ENCODE results near the gene IGSF8.

Gene IGSF8

GRCh38 chr1:160133990-160134770 lies 35.8 kb upstream of the IGSF8 start:
- TF ChIP-seq CTCF (IDR thresholded peaks at IDR 0.05): no peak
- no peaks in the 10 kb centered on the region for H3K9me3 Mint-ChIP-seq
- no peak for DNase-seq
- no peak overlapping the region for H3K27ac Mint-ChIP-seq
- no peak overlapping the region for H3K4me3 Mint-ChIP-seq
- H3K27me3 Mint-ChIP-seq (ENCODE audit: low read depth, poor library complexity): peaks cover 10% of the 10 kb centered on the region
- H3K36me3 Mint-ChIP-seq (ENCODE audit: low read depth): peaks cover 37% of the 10 kb centered on the region
- H3K4me1 Mint-ChIP-seq: peaks cover 11% of the 10 kb centered on the region

GRCh38 chr1:160131803-160132565 lies 33.6 kb upstream of the IGSF8 start:
- H3K4me1 Mint-ChIP-seq: peaks cover 12% of the 10 kb centered on the region
- peaks cover 6% of the 10 kb centered on the region for H3K27me3 Mint-ChIP-seq (ENCODE audit: low read depth, poor library complexity)
- H3K4me3 Mint-ChIP-seq: no peak overlapping the region
- no peak overlapping the region for H3K27ac Mint-ChIP-seq
- no peaks in the 10 kb centered on the region for H3K9me3 Mint-ChIP-seq
- H3K36me3 Mint-ChIP-seq (ENCODE audit: low read depth): peaks cover 44% of the 10 kb centered on the region
- no peak for DNase-seq
- TF ChIP-seq CTCF (IDR thresholded peaks at IDR 0.05): no peak

- H3K4me3 Mint-ChIP-seq: no peak overlapping the region
Measured at GRCh38 chr1:160130939-160131338, 32.5 kb upstream of the IGSF8 start.

GRCh38 chr1:160130486-160130885 lies 32.1 kb upstream of the IGSF8 start:
- H3K27ac Mint-ChIP-seq: peak overlapping the region; percentile 12
- no peak overlapping the region for H3K4me3 Mint-ChIP-seq
- no peak for DNase-seq
- H3K4me1 Mint-ChIP-seq: peaks cover 12% of the 10 kb centered on the region
- H3K27me3 Mint-ChIP-seq (ENCODE audit: low read depth, poor library complexity): peaks cover 6% of the 10 kb centered on the region
- no peaks in the 10 kb centered on the region for H3K9me3 Mint-ChIP-seq
- no peak for TF ChIP-seq CTCF (IDR thresholded peaks at IDR 0.05)
- peaks cover 38% of the 10 kb centered on the region for H3K36me3 Mint-ChIP-seq (ENCODE audit: low read depth)

More at GRCh38 chr1:160130939-160131338, 32.5 kb upstream of the IGSF8 start:
- no peak for TF ChIP-seq CTCF (IDR thresholded peaks at IDR 0.05)
- H3K4me1 Mint-ChIP-seq: peaks cover 12% of the 10 kb centered on the region
- peak overlapping the region; percentile 12 for H3K27ac Mint-ChIP-seq
- no peak for DNase-seq
- H3K27me3 Mint-ChIP-seq (ENCODE audit: low read depth, poor library complexity): peaks cover 6% of the 10 kb centered on the region
- H3K9me3 Mint-ChIP-seq: no peaks in the 10 kb centered on the region
- H3K36me3 Mint-ChIP-seq (ENCODE audit: low read depth): peaks cover 38% of the 10 kb centered on the region

- Mint-ChIP-seq H3K4me1 (peaks cover 12% of the 10 kb centered on the region), H3K9me3 (no peaks in the 10 kb centered on the region), H3K27me3 (ENCODE audit: low read depth, poor library complexity) (peaks cover 6% of the 10 kb centered on the region), H3K27ac (no peak overlapping the region), H3K4me3 (no peak overlapping the region), H3K36me3 (ENCODE audit: low read depth) (peaks cover 37% of the 10 kb centered on the region)
- no peak for TF ChIP-seq CTCF (IDR thresholded peaks at IDR 0.05)
- no peak for DNase-seq
Measured at GRCh38 chr1:160129966-160130365, 31.5 kb upstream of the IGSF8 start.

Measured in nephron progenitor cell (in vitro differentiated cells).